ENCODE data around the gene RAD9B. TPM values are rescaled to one million over a fixed set of nuclear protein-coding genes. Genes with fewer than 3 reads are reported as not detected.
A peak's percentile ranks its signal among the peaks of the same experiment; 100 is the strongest.

RAD9B gene
- total and polyA plus RNA-seq, 9 of the 15 experiments (the other 6 are each of a cell fraction or from before 2014, with no cell fraction given): 0.05 to 0.83 (median 0.32) TPM

DNA sequence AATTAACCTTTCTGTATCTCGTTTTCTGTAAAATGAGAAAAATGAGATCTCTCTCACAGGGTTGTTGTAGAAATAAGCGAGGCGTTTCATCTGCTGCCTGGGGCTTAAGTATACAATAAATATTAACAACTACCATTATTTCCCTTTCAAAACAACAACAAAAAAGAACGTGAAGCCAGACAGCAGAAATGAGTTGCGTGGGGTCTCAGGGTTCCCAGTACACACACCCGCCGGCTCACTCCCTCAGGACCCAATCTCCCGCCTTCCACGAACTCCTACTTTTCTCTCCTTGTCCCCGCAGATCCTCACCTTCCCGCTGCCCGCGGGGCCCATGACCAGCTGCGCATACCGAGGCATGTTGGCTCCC is 34.3 kb upstream of the RAD9B start (continued):
- TF ChIP-seq, protein P1, sequence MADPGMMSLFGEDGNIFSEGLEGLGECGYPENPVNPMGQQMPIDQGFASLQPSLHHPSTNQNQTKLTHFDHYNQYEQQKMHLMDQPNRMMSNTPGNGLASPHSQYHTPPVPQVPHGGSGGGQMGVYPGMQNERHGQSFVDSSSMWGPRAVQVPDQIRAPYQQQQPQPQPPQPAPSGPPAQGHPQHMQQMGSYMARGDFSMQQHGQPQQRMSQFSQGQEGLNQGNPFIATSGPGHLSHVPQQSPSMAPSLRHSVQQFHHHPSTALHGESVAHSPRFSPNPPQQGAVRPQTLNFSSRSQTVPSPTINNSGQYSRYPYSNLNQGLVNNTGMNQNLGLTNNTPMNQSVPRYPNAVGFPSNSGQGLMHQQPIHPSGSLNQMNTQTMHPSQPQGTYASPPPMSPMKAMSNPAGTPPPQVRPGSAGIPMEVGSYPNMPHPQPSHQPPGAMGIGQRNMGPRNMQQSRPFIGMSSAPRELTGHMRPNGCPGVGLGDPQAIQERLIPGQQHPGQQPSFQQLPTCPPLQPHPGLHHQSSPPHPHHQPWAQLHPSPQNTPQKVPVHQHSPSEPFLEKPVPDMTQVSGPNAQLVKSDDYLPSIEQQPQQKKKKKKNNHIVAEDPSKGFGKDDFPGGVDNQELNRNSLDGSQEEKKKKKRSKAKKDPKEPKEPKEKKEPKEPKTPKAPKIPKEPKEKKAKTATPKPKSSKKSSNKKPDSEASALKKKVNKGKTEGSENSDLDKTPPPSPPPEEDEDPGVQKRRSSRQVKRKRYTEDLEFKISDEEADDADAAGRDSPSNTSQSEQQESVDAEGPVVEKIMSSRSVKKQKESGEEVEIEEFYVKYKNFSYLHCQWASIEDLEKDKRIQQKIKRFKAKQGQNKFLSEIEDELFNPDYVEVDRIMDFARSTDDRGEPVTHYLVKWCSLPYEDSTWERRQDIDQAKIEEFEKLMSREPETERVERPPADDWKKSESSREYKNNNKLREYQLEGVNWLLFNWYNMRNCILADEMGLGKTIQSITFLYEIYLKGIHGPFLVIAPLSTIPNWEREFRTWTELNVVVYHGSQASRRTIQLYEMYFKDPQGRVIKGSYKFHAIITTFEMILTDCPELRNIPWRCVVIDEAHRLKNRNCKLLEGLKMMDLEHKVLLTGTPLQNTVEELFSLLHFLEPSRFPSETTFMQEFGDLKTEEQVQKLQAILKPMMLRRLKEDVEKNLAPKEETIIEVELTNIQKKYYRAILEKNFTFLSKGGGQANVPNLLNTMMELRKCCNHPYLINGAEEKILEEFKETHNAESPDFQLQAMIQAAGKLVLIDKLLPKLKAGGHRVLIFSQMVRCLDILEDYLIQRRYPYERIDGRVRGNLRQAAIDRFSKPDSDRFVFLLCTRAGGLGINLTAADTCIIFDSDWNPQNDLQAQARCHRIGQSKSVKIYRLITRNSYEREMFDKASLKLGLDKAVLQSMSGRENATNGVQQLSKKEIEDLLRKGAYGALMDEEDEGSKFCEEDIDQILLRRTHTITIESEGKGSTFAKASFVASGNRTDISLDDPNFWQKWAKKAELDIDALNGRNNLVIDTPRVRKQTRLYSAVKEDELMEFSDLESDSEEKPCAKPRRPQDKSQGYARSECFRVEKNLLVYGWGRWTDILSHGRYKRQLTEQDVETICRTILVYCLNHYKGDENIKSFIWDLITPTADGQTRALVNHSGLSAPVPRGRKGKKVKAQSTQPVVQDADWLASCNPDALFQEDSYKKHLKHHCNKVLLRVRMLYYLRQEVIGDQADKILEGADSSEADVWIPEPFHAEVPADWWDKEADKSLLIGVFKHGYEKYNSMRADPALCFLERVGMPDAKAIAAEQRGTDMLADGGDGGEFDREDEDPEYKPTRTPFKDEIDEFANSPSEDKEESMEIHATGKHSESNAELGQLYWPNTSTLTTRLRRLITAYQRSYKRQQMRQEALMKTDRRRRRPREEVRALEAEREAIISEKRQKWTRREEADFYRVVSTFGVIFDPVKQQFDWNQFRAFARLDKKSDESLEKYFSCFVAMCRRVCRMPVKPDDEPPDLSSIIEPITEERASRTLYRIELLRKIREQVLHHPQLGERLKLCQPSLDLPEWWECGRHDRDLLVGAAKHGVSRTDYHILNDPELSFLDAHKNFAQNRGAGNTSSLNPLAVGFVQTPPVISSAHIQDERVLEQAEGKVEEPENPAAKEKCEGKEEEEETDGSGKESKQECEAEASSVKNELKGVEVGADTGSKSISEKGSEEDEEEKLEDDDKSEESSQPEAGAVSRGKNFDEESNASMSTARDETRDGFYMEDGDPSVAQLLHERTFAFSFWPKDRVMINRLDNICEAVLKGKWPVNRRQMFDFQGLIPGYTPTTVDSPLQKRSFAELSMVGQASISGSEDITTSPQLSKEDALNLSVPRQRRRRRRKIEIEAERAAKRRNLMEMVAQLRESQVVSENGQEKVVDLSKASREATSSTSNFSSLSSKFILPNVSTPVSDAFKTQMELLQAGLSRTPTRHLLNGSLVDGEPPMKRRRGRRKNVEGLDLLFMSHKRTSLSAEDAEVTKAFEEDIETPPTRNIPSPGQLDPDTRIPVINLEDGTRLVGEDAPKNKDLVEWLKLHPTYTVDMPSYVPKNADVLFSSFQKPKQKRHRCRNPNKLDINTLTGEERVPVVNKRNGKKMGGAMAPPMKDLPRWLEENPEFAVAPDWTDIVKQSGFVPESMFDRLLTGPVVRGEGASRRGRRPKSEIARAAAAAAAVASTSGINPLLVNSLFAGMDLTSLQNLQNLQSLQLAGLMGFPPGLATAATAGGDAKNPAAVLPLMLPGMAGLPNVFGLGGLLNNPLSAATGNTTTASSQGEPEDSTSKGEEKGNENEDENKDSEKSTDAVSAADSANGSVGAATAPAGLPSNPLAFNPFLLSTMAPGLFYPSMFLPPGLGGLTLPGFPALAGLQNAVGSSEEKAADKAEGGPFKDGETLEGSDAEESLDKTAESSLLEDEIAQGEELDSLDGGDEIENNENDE (IDR thresholded peaks at IDR 0.05; ENCODE audit: low read depth, low read length): no peak
- TF ChIP-seq, protein P2, sequence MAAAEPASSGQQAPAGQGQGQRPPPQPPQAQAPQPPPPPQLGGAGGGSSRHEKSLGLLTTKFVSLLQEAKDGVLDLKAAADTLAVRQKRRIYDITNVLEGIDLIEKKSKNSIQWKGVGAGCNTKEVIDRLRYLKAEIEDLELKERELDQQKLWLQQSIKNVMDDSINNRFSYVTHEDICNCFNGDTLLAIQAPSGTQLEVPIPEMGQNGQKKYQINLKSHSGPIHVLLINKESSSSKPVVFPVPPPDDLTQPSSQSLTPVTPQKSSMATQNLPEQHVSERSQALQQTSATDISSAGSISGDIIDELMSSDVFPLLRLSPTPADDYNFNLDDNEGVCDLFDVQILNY (CRISPR knock-in tag; IDR thresholded peaks at IDR 0.05): 0 out of 2 replicates have a peak, but pooled peaks have one; percentile 32
- no peak for TF ChIP-seq BMI1 (IDR thresholded peaks at IDR 0.05; ENCODE audit: low read length)
- TF ChIP-seq U2AF2 (optimal IDR thresholded peaks at IDR 0.05; ENCODE audit: low read depth, low read length): no peak
- TF ChIP-seq ILK (tag; IDR thresholded peaks at IDR 0.05; ENCODE audit: borderline replicate concordance, low read depth): no peak
- TF ChIP-seq, protein P3, sequence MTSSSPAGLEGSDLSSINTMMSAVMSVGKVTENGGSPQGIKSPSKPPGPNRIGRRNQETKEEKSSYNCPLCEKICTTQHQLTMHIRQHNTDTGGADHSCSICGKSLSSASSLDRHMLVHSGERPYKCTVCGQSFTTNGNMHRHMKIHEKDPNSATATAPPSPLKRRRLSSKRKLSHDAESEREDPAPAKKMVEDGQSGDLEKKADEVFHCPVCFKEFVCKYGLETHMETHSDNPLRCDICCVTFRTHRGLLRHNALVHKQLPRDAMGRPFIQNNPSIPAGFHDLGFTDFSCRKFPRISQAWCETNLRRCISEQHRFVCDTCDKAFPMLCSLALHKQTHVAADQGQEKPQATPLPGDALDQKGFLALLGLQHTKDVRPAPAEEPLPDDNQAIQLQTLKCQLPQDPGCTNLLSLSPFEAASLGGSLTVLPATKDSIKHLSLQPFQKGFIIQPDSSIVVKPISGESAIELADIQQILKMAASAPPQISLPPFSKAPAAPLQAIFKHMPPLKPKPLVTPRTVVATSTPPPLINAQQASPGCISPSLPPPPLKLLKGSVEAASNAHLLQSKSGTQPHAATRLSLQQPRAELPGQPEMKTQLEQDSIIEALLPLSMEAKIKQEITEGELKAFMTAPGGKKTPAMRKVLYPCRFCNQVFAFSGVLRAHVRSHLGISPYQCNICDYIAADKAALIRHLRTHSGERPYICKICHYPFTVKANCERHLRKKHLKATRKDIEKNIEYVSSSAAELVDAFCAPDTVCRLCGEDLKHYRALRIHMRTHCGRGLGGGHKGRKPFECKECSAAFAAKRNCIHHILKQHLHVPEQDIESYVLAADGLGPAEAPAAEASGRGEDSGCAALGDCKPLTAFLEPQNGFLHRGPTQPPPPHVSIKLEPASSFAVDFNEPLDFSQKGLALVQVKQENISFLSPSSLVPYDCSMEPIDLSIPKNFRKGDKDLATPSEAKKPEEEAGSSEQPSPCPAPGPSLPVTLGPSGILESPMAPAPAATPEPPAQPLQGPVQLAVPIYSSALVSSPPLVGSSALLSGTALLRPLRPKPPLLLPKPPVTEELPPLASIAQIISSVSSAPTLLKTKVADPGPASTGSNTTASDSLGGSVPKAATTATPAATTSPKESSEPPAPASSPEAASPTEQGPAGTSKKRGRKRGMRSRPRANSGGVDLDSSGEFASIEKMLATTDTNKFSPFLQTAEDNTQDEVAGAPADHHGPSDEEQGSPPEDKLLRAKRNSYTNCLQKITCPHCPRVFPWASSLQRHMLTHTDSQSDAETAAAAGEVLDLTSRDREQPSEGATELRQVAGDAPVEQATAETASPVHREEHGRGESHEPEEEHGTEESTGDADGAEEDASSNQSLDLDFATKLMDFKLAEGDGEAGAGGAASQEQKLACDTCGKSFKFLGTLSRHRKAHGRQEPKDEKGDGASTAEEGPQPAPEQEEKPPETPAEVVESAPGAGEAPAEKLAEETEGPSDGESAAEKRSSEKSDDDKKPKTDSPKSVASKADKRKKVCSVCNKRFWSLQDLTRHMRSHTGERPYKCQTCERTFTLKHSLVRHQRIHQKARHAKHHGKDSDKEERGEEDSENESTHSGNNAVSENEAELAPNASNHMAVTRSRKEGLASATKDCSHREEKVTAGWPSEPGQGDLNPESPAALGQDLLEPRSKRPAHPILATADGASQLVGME (CRISPR knock-in tag; IDR thresholded peaks at IDR 0.05): no peak
- TF ChIP-seq DDX20 (tag; IDR thresholded peaks at IDR 0.05; ENCODE audit: low read depth): no peak
- TF ChIP-seq SMARCB1 (IDR thresholded peaks at IDR 0.05; ENCODE audit: insufficient read length, low read depth): no peak

All from K562 (cell line).